Measurements from ENCODE around the gene MATN3. TPM values are rescaled to one million over a fixed set of nuclear protein-coding genes. Genes with fewer than 3 reads are reported as not detected.

Gene MATN3
- total RNA-seq, 1 experiment from 2014 or later = 1.0 TPM

GRCh38 chr2:19979932-19980331 lies 32.5 kb downstream of the MATN3 start:
- Histone ChIP-seq H3K27me3 (ENCODE audit: insufficient read depth, low read depth) (no peaks in the 10 kb centered on the region), H3K4me2 (no peak overlapping the region), H3K27ac (no peak overlapping the region), H4K20me1 (ENCODE audit: insufficient read depth) (no peaks in the 10 kb centered on the region), H3F3A (ENCODE audit: insufficient read depth, low read depth) (no peaks in the 10 kb centered on the region), H3K9me3 (ENCODE audit: insufficient read depth, low read depth) (no peaks in the 10 kb centered on the region), H2AFZ (no peak overlapping the region), H3K36me3 (ENCODE audit: low read depth) (peaks cover 10% of the 10 kb centered on the region), H3K9me2 (ENCODE audit: insufficient read depth) (no peaks in the 10 kb centered on the region; the same call in 1 of the 2 replicates), H3K79me2 (ENCODE audit: low read depth) (no peaks in the 10 kb centered on the region), H3K4me1 (replicated peaks; ENCODE audit: insufficient read depth) (no peaks in the 10 kb centered on the region), H3K4me3 (no peak overlapping the region)
- BruUV-seq (replicated peaks) = no TSS peak
- POLR2A ChIA-PET (ENCODE audit: unreplicated experiment) = no interaction called here
- intact Hi-C loops (cut with micrococcal nuclease; ENCODE audit: unreplicated experiment) = no loop called here
- no peak for DNase-seq
- no peak for TF ChIP-seq EZH2 (IDR thresholded peaks at IDR 0.05; ENCODE audit: low read depth)
- TF ChIP-seq, protein P1, sequence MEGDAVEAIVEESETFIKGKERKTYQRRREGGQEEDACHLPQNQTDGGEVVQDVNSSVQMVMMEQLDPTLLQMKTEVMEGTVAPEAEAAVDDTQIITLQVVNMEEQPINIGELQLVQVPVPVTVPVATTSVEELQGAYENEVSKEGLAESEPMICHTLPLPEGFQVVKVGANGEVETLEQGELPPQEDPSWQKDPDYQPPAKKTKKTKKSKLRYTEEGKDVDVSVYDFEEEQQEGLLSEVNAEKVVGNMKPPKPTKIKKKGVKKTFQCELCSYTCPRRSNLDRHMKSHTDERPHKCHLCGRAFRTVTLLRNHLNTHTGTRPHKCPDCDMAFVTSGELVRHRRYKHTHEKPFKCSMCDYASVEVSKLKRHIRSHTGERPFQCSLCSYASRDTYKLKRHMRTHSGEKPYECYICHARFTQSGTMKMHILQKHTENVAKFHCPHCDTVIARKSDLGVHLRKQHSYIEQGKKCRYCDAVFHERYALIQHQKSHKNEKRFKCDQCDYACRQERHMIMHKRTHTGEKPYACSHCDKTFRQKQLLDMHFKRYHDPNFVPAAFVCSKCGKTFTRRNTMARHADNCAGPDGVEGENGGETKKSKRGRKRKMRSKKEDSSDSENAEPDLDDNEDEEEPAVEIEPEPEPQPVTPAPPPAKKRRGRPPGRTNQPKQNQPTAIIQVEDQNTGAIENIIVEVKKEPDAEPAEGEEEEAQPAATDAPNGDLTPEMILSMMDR (conservative IDR thresholded peaks at IDR 0.05) = no peak
- CTCF ChIA-PET = no interaction called here

DNA sequence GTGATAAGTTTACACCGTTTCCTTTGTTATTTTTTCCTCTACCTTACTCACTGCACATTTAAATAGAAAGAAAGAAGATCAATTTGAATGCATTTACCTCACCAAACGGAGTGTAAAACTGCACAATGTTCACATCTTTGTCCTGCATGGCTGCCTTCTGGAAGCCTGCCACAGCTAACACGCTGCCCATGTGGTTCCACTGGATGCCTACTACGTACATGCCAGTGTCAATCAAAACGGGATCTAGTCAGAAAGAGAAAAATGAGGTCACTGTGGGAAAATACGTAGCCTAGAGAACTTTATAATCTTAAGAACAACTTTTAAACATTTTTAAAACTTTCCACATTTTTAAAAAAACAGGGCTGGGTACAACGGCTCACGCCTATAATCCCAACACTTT lies 39.0 kb downstream of the MATN3 start:
- H3K9me3 ChIP-seq (ENCODE audit: insufficient read depth, low read depth) = no peaks in the 10 kb centered on the region
- BruUV-seq (replicated peaks) = no TSS peak
- no peaks in the 10 kb centered on the region for H4K20me1 ChIP-seq (ENCODE audit: insufficient read depth)
- ChIA-PET CTCF (no interaction called here), POLR2A (ENCODE audit: unreplicated experiment) (no interaction called here)
- no peaks in the 10 kb centered on the region for H3K27me3 ChIP-seq (ENCODE audit: insufficient read depth, low read depth)
- TF ChIP-seq EZH2 (IDR thresholded peaks at IDR 0.05; ENCODE audit: low read depth) = no peak
- TF ChIP-seq, protein P1 (conservative IDR thresholded peaks at IDR 0.05) = no peak
- H3K36me3 ChIP-seq (ENCODE audit: low read depth) = peaks cover 13% of the 10 kb centered on the region
- no peaks in the 10 kb centered on the region for H3K4me1 ChIP-seq (replicated peaks; ENCODE audit: insufficient read depth)
- H3F3A ChIP-seq (ENCODE audit: insufficient read depth, low read depth) = no peaks in the 10 kb centered on the region
- DNase-seq = no peak
- intact Hi-C loops (cut with micrococcal nuclease; ENCODE audit: unreplicated experiment) = no loop called here
- no peak overlapping the region for H2AFZ ChIP-seq
- H3K9me2 ChIP-seq (ENCODE audit: insufficient read depth) = no peaks in the 10 kb centered on the region
- no peak overlapping the region for H3K4me3 ChIP-seq
- H3K27ac ChIP-seq = no peak overlapping the region
- no peaks in the 10 kb centered on the region for H3K79me2 ChIP-seq (ENCODE audit: low read depth)
- no peak overlapping the region for H3K4me2 ChIP-seq

GRCh38 chr2:19971691-19972090 lies 40.8 kb downstream of the MATN3 start:
- peaks cover 8% of the 10 kb centered on the region for H3K36me3 ChIP-seq (ENCODE audit: low read depth)
- H3K4me2 ChIP-seq = no peak overlapping the region
- BruUV-seq (replicated peaks) = no TSS peak
- no peaks in the 10 kb centered on the region for H3K9me3 ChIP-seq (ENCODE audit: insufficient read depth, low read depth)
- no peak for TF ChIP-seq EZH2 (IDR thresholded peaks at IDR 0.05; ENCODE audit: low read depth)
- TF ChIP-seq, protein P1 (conservative IDR thresholded peaks at IDR 0.05) = no peak
- H3F3A ChIP-seq (ENCODE audit: insufficient read depth, low read depth) = no peaks in the 10 kb centered on the region
- H3K4me1 ChIP-seq (replicated peaks; ENCODE audit: insufficient read depth) = no peaks in the 10 kb centered on the region
- intact Hi-C loops (cut with micrococcal nuclease; ENCODE audit: unreplicated experiment) = no loop called here
- H3K4me3 ChIP-seq = no peak overlapping the region
- ChIA-PET POLR2A (ENCODE audit: unreplicated experiment) (no interaction called here), CTCF (no interaction called here)
- no peak for DNase-seq
- no peaks in the 10 kb centered on the region for H3K27me3 ChIP-seq (ENCODE audit: insufficient read depth, low read depth)
- no peak overlapping the region for H3K27ac ChIP-seq
- no peaks in the 10 kb centered on the region for H3K79me2 ChIP-seq (ENCODE audit: low read depth)
- no peaks in the 10 kb centered on the region for H4K20me1 ChIP-seq (ENCODE audit: insufficient read depth)
- H3K9me2 ChIP-seq (ENCODE audit: insufficient read depth) = no peaks in the 10 kb centered on the region
- no peak overlapping the region for H2AFZ ChIP-seq
